Peyer's patch (tissue), 4 donors: ENCODE results near the gene UPK3BL2. TPM values are rescaled to one million over a fixed set of nuclear protein-coding genes. Genes with fewer than 3 reads are reported as not detected.
"Not testable (repeated sequence)": the region's sequence is repeated elsewhere in the genome, so short reads cannot be mapped to it uniquely, and the experiment has no call there.

Experiments used
- DNase-seq, 3 donors: peaks; one replicate each; pipeline ENCODE4 v3.0.0-alpha.2; 2017 to 2019
- H3K27ac ChIP-seq, 4 donors: fragments of 200-600 bp; sonication (generic); one replicate each; pipeline ENCODE4 v1.5.1; 2016 to 2019
- H3K27me3 ChIP-seq, 2 donors: fragments of 200-600 bp; sonication (generic); one replicate each; pipeline ENCODE4 v1.5.1; 2019
- H3K36me3 ChIP-seq, 3 donors: fragments of 200-600 bp; sonication (generic); one replicate each; pipeline ENCODE4 v1.5.1; 2016 to 2019
- H3K4me1 ChIP-seq, 4 donors: fragments of 200-600 bp; sonication (generic); one replicate each; pipeline ENCODE4 v1.5.1; 2016 to 2019
- H3K4me3 ChIP-seq, 4 donors: fragments of 200-600 bp; sonication (generic); 1 replicate in 3 of 4; 2 replicates in 1 of 4; pipeline ENCODE4 v1.5.1; 2016 to 2019; ENCODE audit warnings: mild to moderate bottlenecking in 1 of 4
- H3K9me3 ChIP-seq, 4 donors: fragments of 200-600 bp; sonication (generic); one replicate each; pipeline ENCODE4 v1.5.1; 2016 to 2019; ENCODE audit warnings: mild to moderate bottlenecking in 1 of 4
- total RNA-seq, 4 donors: library from RNA; depleted of rRNA; stranded (reverse); fragments of >200 nt; gene quantifications; one replicate each; pipeline ENCODE4 v1.1.0, GENCODE V29; 2016

The UPK3BL2 gene
- total RNA-seq, 4 donors from 2014 or later, result 12.6 to 43.9 (median 26.9) TPM

- H3K9me3 ChIP-seq, H3K36me3 ChIP-seq, H3K4me1 ChIP-seq, H3K27ac ChIP-seq, H3K27me3 ChIP-seq, H3K4me3 ChIP-seq: not testable (repeated sequence)
- peak in 1 of 3 donors; percentile 50 for DNase-seq
Measured at GRCh38 chr7:102493220-102493935, 50.1 kb downstream of the UPK3BL2 start.

- H3K9me3 ChIP-seq, H3K4me1 ChIP-seq, H3K36me3 ChIP-seq, H3K4me3 ChIP-seq, H3K27ac ChIP-seq, H3K27me3 ChIP-seq: not testable (repeated sequence)
- DNase-seq, result peak in 2 of 3 donors; percentile 24 to 89
Measured at GRCh38 chr7:102490529-102491075, 52.9 kb downstream of the UPK3BL2 start.

Other genes starting within 250 kb of the UPK3BL2 start
- not detected for gene SPDYE6, start 187.3 kb downstream of the UPK3BL2 start, total RNA-seq
- gene PRKRIP1, start 147.3 kb downstream of the UPK3BL2 start, total RNA-seq, result 10 to 100 TPM; 20.7 to 63.5 (median 38.2) TPM
- gene ORAI2, start 110.1 kb downstream of the UPK3BL2 start, total RNA-seq, result 10 to 100 TPM in 1 of 4 donors, 1 to 10 TPM in 3; 2.1 to 39.6 (median 4.2) TPM
- gene ALKBH4, start 78.8 kb downstream of the UPK3BL2 start, total RNA-seq, result 10 to 100 TPM; 10.7 to 40.5 (median 18.7) TPM
- gene LRWD1, start 78.7 kb downstream of the UPK3BL2 start, total RNA-seq, result 10 to 100 TPM; 22.6 to 79.2 (median 23.8) TPM
- gene POLR2J, start 64.8 kb downstream of the UPK3BL2 start, total RNA-seq, result 10 to 100 TPM; 13.2 to 27.9 (median 22.5) TPM
- gene RASA4B, start 25.9 kb downstream of the UPK3BL2 start, total RNA-seq, result 10 to 100 TPM; 31.3 to 90.8 (median 40.7) TPM
- not detected for gene SPDYE2, start 7.5 kb upstream of the UPK3BL2 start, total RNA-seq
- gene POLR2J3, start 28.9 kb upstream of the UPK3BL2 start, total RNA-seq, result 10 to 100 TPM; 19.8 to 58.9 (median 51.0) TPM
- 100 to 1,000 TPM in 2 of 4 donors, 10 to 100 TPM in 2; 43.8 to 187 (median 123) TPM for gene RASA4, start 73.1 kb upstream of the UPK3BL2 start, total RNA-seq
- gene UPK3BL1, start 99.1 kb upstream of the UPK3BL2 start, total RNA-seq, result 10 to 100 TPM; 20.7 to 88.3 (median 41.8) TPM
- gene SPDYE2B, start 106.6 kb upstream of the UPK3BL2 start, total RNA-seq, result not detected
- 10 to 100 TPM in 1 of 4 donors, 1 to 10 TPM in 3; 2.6 to 27.4 (median 5.3) TPM for gene POLR2J2, start 128.0 kb upstream of the UPK3BL2 start, total RNA-seq
- 10 to 100 TPM; 14.0 to 28.9 (median 26.9) TPM for gene FAM185A, start 205.3 kb upstream of the UPK3BL2 start, total RNA-seq